ENCODE results near the gene MREG.

DNA sequence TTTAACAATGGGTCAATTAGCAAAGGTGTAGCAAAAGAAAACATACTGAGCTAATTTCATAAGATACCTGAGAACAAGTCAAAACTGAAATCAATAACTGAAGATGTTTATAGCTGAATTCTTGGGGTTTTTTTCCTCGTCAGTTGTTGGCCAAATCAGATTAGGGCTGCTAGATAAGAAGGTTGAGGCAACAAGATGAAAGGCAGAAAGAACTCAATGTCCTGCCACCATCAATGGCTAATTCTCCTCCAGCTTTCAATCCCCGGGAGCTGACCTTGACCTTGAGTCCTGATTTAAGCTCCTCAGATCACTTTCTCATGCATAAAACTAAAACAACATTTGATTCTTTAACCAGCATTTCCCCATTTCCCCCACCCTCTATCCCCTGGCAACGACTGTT, 61.8 kb downstream of the MREG start:
- TF ChIP-seq, protein P1, sequence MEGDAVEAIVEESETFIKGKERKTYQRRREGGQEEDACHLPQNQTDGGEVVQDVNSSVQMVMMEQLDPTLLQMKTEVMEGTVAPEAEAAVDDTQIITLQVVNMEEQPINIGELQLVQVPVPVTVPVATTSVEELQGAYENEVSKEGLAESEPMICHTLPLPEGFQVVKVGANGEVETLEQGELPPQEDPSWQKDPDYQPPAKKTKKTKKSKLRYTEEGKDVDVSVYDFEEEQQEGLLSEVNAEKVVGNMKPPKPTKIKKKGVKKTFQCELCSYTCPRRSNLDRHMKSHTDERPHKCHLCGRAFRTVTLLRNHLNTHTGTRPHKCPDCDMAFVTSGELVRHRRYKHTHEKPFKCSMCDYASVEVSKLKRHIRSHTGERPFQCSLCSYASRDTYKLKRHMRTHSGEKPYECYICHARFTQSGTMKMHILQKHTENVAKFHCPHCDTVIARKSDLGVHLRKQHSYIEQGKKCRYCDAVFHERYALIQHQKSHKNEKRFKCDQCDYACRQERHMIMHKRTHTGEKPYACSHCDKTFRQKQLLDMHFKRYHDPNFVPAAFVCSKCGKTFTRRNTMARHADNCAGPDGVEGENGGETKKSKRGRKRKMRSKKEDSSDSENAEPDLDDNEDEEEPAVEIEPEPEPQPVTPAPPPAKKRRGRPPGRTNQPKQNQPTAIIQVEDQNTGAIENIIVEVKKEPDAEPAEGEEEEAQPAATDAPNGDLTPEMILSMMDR (IDR thresholded peaks at IDR 0.05; ENCODE audit: low read depth, low read length, poor library complexity, severe bottlenecking): no peak
- no peak for TF ChIP-seq EZH2phosphoT487 (IDR thresholded peaks at IDR 0.05; ENCODE audit: borderline replicate concordance, low read length)
